Stimulated activated CD4-positive, alpha-beta T cell treated with anti-CD3 and anti-CD28 coated beads, Interleukin-2, amount 100 ng/mL, for 4 hours (primary cell): ENCODE measurements around the gene NEK9.

Experiments
- DNase-seq: peaks from one replicate; pipeline ENCODE4 v3.0.0-alpha.2; 2020; ENCODE audit warnings: low read depth

The NEK9 gene

DNA sequence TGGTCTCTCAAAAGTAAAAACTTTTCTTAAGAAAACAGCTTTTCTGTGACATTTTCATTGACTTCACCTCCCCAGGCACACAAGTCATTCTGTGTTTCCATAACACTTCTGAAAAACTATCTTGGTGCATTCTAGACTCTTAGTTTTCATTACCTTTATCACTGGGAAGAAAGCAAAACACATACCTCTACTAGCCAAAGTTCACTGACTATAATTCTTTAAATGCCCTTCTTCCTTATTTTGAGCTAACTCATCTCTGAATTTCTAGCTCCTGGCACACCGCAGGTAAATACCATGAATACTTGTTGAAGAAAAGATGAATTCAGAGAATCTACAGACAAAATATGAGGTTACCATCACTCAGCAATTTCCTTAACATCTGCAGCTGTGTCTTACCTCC lies 96.7 kb downstream of the NEK9 start:
- no peak for DNase-seq
